Mesangial cell (primary cell): ENCODE results near the gene OR5K3. TPM values are rescaled to one million over a fixed set of nuclear protein-coding genes. Genes with fewer than 3 reads are reported as not detected.

Experiments used
- total RNA-seq: library from RNA; depleted of rRNA; stranded (reverse); fragments of >200 nt; gene quantifications from 2 replicates; pipeline ENCODE4 v1.2.3, GENCODE V29; 2015

The OR5K3 gene, protein sequence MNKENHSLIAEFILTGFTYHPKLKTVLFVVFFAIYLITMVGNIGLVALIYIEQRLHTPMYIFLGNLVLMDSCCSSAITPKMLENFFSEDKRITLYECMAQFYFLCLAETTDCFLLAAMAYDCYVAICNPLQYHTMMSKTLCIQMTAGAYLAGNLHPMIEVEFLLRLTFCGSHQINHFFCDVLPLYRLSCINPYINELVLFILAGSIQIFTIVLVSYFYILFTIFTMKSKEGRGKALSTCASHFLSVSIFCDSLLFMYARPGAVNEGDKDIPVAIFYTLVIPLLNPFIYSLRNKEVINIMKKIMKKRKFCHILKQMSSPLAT
- not detected in 2 replicates for total RNA-seq

GRCh38 chr3:98390366-98390765 is at the start of gene OR5K3:
OR5K3 (plus strand) TSS chr3:98390666; CDS start chr3:98390666, 0 bp downstream.

DNA sequence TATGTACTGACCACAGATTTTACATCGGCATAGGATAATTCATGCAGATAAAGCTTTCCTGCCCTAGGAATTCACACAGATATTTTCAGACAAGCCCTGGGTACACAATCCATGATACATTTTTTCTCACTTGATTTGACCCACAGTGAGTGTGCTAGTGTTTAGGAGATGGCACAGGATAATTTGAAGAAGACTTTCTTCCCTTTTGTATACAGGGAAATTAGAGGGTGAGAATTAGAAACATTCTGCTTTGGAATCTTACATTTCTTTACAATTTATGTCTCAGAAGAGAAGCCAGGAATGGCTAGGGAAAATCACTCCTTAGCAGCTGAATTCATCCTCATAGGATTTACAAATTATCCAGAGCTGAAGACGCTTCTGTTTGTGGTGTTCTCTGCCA is 36.9 kb upstream of the OR5K3 start, which contains the start of gene OR5K4:
TSS of gene OR5K4 (plus strand) at position 301 of the 400 bp plus-strand sequence. CDS start at position 301, 0 bp downstream.

Other genes starting within 250 kb of the OR5K3 start
- gene OR5H14, start 243.2 kb upstream of the OR5K3 start, total RNA-seq, result not detected in 2 replicates
- gene OR5H15, start 224.0 kb upstream of the OR5K3 start, total RNA-seq, result not detected in 2 replicates
- not detected in 2 replicates for gene OR5H6, start 126.4 kb upstream of the OR5K3 start, total RNA-seq
- gene OR5H2, start 108.2 kb upstream of the OR5K3 start, total RNA-seq, result not detected in 2 replicates
- not detected in 2 replicates for gene OR5K4, start 36.8 kb upstream of the OR5K3 start, total RNA-seq
- gene OR5K1, start 72.5 kb downstream of the OR5K3 start, total RNA-seq, result not detected in 2 replicates
- gene OR5K2, start 107.0 kb downstream of the OR5K3 start, total RNA-seq, result not detected in 2 replicates
- 49.4 and 75.1 TPM in 2 replicates for gene CLDND1, start 132.2 kb downstream of the OR5K3 start, total RNA-seq
- not detected in 2 replicates for gene GPR15, start 141.3 kb downstream of the OR5K3 start, total RNA-seq
- gene CPOX, start 202.9 kb downstream of the OR5K3 start, total RNA-seq, result 16.0 and 20.5 TPM in 2 replicates